ENCODE results near the gene STXBP6.

STXBP6 gene

GRCh38 chr14:24920265-24921075 is 129.5 kb downstream of the STXBP6 start:
- Histone ChIP-seq H4K20me1 (no peaks in the 10 kb centered on the region), H3K27me3 (no peaks in the 10 kb centered on the region), H3K4me1 (peaks cover 0 to 6% (median 0%) of the 10 kb centered on the region in 10 experiments; a peak in 2 of 20 replicates), H3K4me2 (peak overlapping the region in 4 of 11 experiments; percentile 7 to 27 (median 18); a peak in 3 of 22 replicates), H3K9ac (no peak overlapping the region), H3K9me3 (replicated peaks in 1 of 11) (no peaks in the 10 kb centered on the region), H3K36me3 (no peaks in the 10 kb centered on the region), H3K4me3 (no peak overlapping the region), H3K27ac (no peak overlapping the region)
- no peak for TF ChIP-seq Cebpa-rat (IDR thresholded peaks at IDR 0.05)

- Histone ChIP-seq H3K36me3 (no peaks in the 10 kb centered on the region), H3K4me3 (no peak overlapping the region), H3K27ac (no peak overlapping the region), H4K20me1 (no peaks in the 10 kb centered on the region), H3K9ac (no peak overlapping the region), H3K4me1 (peaks cover 0 to 6% (median 0%) of the 10 kb centered on the region in 10 experiments; a peak in 2 of 20 replicates), H3K4me2 (no peak overlapping the region), H3K9me3 (replicated peaks in 1 of 11) (no peaks in the 10 kb centered on the region), H3K27me3 (no peaks in the 10 kb centered on the region)
- TF ChIP-seq Cebpa-rat (IDR thresholded peaks at IDR 0.05): no peak
Measured at GRCh38 chr14:24918822-24919221, 131.1 kb downstream of the STXBP6 start.

- H3K4me3 ChIP-seq: no peak overlapping the region
- H3K4me1 ChIP-seq: peaks cover 0 to 6% (median 0%) of the 10 kb centered on the region in 10 experiments; a peak in 2 of 20 replicates
- H3K27me3 ChIP-seq: no peaks in the 10 kb centered on the region
- no peak for TF ChIP-seq Cebpa-rat (IDR thresholded peaks at IDR 0.05)
- H3K36me3 ChIP-seq: no peaks in the 10 kb centered on the region
- no peak overlapping the region for H3K4me2 ChIP-seq
- H3K9ac ChIP-seq: no peak overlapping the region
- no peaks in the 10 kb centered on the region for H4K20me1 ChIP-seq
- H3K9me3 ChIP-seq (replicated peaks in 1 of 11): no peaks in the 10 kb centered on the region
- H3K27ac ChIP-seq: no peak overlapping the region
Measured at GRCh38 chr14:24915958-24916595, 133.9 kb downstream of the STXBP6 start.

- Histone ChIP-seq H3K27ac (no peak overlapping the region), H3K36me3 (no peaks in the 10 kb centered on the region), H3K9me3 (replicated peaks in 1 of 11) (no peaks in the 10 kb centered on the region), H3K4me1 (peaks cover 0 to 1% (median 0%) of the 10 kb centered on the region in 10 experiments; a peak in 2 of 20 replicates), H3K9ac (no peak overlapping the region), H3K4me2 (no peak overlapping the region), H3K4me3 (no peak overlapping the region), H4K20me1 (no peaks in the 10 kb centered on the region), H3K27me3 (no peaks in the 10 kb centered on the region)
- TF ChIP-seq Cebpa-rat (IDR thresholded peaks at IDR 0.05): no peak
Measured at GRCh38 chr14:24915403-24915921, 134.5 kb downstream of the STXBP6 start.

- H3K4me3 ChIP-seq: no peak overlapping the region
- no peaks in the 10 kb centered on the region; a peak in 1 of 22 replicates for H3K27me3 ChIP-seq
- peaks cover 0 to 4% (median 0%) of the 10 kb centered on the region in 10 experiments; a peak in 8 of 20 replicates for H3K4me1 ChIP-seq
- H3K36me3 ChIP-seq: no peaks in the 10 kb centered on the region
- TF ChIP-seq Cebpa-rat (IDR thresholded peaks at IDR 0.05): no peak
- H3K27ac ChIP-seq: no peak overlapping the region
- H3K4me2 ChIP-seq: no peak overlapping the region
- no peak overlapping the region for H3K9ac ChIP-seq
- no peaks in the 10 kb centered on the region for H4K20me1 ChIP-seq
- no peaks in the 10 kb centered on the region for H3K9me3 ChIP-seq (replicated peaks in 1 of 11)
Measured at GRCh38 chr14:24913746-24914145, 136.2 kb downstream of the STXBP6 start.

GRCh38 chr14:24913021-24913420 is 136.9 kb downstream of the STXBP6 start:
- Histone ChIP-seq H3K36me3 (no peaks in the 10 kb centered on the region), H3K4me3 (no peak overlapping the region), H3K27ac (no peak overlapping the region), H3K9ac (no peak overlapping the region), H3K27me3 (no peaks in the 10 kb centered on the region; a peak in 1 of 22 replicates), H3K4me2 (no peak overlapping the region), H3K4me1 (peaks cover 0 to 12% (median 3%) of the 10 kb centered on the region in 10 experiments; a peak in 10 of 20 replicates), H3K9me3 (replicated peaks in 1 of 11) (no peaks in the 10 kb centered on the region), H4K20me1 (no peaks in the 10 kb centered on the region)
- no peak for TF ChIP-seq Cebpa-rat (IDR thresholded peaks at IDR 0.05)

- Histone ChIP-seq H3K4me2 (no peak overlapping the region), H3K4me3 (no peak overlapping the region), H3K36me3 (no peaks in the 10 kb centered on the region), H3K27me3 (no peaks in the 10 kb centered on the region; a peak in 1 of 22 replicates), H3K27ac (no peak overlapping the region), H3K4me1 (peaks cover 0 to 16% (median 5%) of the 10 kb centered on the region in 10 experiments; a peak in 10 of 20 replicates), H3K9ac (no peak overlapping the region), H4K20me1 (no peaks in the 10 kb centered on the region), H3K9me3 (replicated peaks in 1 of 11) (no peaks in the 10 kb centered on the region)
- no peak for TF ChIP-seq Cebpa-rat (IDR thresholded peaks at IDR 0.05)
Measured at GRCh38 chr14:24911324-24912109, 138.4 kb downstream of the STXBP6 start.

- H3K36me3 ChIP-seq: no peaks in the 10 kb centered on the region
- TF ChIP-seq Cebpa-rat (IDR thresholded peaks at IDR 0.05): no peak
- H3K27ac ChIP-seq: no peak overlapping the region
- peaks cover 0 to 16% (median 5%) of the 10 kb centered on the region in 10 experiments; a peak in 10 of 20 replicates for H3K4me1 ChIP-seq
- H3K9me3 ChIP-seq (replicated peaks in 1 of 11): no peaks in the 10 kb centered on the region
- H4K20me1 ChIP-seq: no peaks in the 10 kb centered on the region
- no peak overlapping the region for H3K4me2 ChIP-seq
- H3K27me3 ChIP-seq: no peaks in the 10 kb centered on the region; a peak in 1 of 22 replicates
- H3K9ac ChIP-seq: no peak overlapping the region
- H3K4me3 ChIP-seq: no peak overlapping the region
Measured at GRCh38 chr14:24910408-24910986, 139.4 kb downstream of the STXBP6 start.

Data from BLaER1 treated with 17β-estradiol and CSF1 and Interleukin-3, amounts not matched to agents 10 nM and 100 nM (cell line).